A549 (cell line): ENCODE results near the gene C18orf63.

ENCODE experiments used
- BCL3 ChIP-seq: fragments of >200 bp; sonication (Bioruptor Twin); formaldehyde crosslinking; IDR thresholded peaks from 3 replicates; pipeline ENCODE4 v1.6.1; 2016
- CEBPB ChIP-seq, 2 experiments: fragments of >200 bp in 1 of 2; sonication (Bioruptor Twin) in 1 of 2; formaldehyde crosslinking in 1 of 2; IDR thresholded peaks; 2 replicates each; pipeline ENCODE4 v1.6.1; 2012 to 2016
- CTCF ChIP-seq: fragments of >200 bp; sonication (Bioruptor Twin); formaldehyde crosslinking; IDR thresholded peaks from 3 replicates; pipeline ENCODE4 v1.5.1; 2016
- EP300 ChIP-seq, 2 experiments: fragments of >200 bp; sonication (Bioruptor Twin); formaldehyde crosslinking; IDR thresholded peaks; 2 replicates in 1 of 2; 3 replicates in 1 of 2; pipeline ENCODE4 v1.6.1; 2016 to 2017
- ESRRA ChIP-seq: fragments of 150-350 bp; IDR thresholded peaks from 2 replicates; pipeline ENCODE4 v1.6.1; 2014; ENCODE audit warnings: mild to moderate bottlenecking, low read length, borderline replicate concordance
- HOXA7 ChIP-seq: fragments of 250-450 bp; sonication (Bioruptor Pico); IDR thresholded peaks from 2 replicates; pipeline ENCODE4 v1.5.0; 2020; ENCODE audit warnings: mild to moderate bottlenecking, moderate library complexity
- MAX ChIP-seq: IDR thresholded peaks from 2 replicates; pipeline ENCODE4 v1.6.1; 2012
- MYC ChIP-seq: IDR thresholded peaks from 2 replicates; pipeline ENCODE4 v1.6.1; 2012; ENCODE audit warnings: mild to moderate bottlenecking, inconsistent platforms, low read length, improper control_type of control experiment, borderline replicate concordance
- NPAS2 ChIP-seq: fragments of 250-450 bp; sonication (Bioruptor Pico); IDR thresholded peaks from 2 replicates; pipeline ENCODE4 v1.8.0; 2022; ENCODE audit warnings: mild to moderate bottlenecking, moderate library complexity, borderline replicate concordance

GRCh38 chr18:74292541-74292858 lies 23.1 kb upstream of the C18orf63 start:
- TF ChIP-seq ESRRA (no peak), BCL3 (no peak), MYC (no peak), HOXA7 (CRISPR knock-in tag) (no peak), MAX (no peak), CTCF (no peak), CEBPB (IDR thresholded peaks at IDR 0.05) (no peak), EP300 (IDR thresholded peaks at IDR 0.05) (no peak), NPAS2 (CRISPR knock-in tag) (no peak)
